HG02678 (cell line): Measurements from ENCODE around the gene DCAF12.
A peak's percentile ranks its signal among the peaks of the same experiment; 100 is the strongest.
"Not testable (repeated sequence)": the region's sequence is repeated elsewhere in the genome, so short reads cannot be mapped to it uniquely, and the experiment has no call there.

ENCODE experiments used
- ATAC-seq: cut with Tn5 transposase; IDR thresholded peaks from one replicate; pipeline ENCODE4 v1.9.1; 2021; ENCODE audit warnings: mild to moderate bottlenecking, moderate library complexity; ENCODE audit not compliant: unreplicated experiment

Gene DCAF12

DNA sequence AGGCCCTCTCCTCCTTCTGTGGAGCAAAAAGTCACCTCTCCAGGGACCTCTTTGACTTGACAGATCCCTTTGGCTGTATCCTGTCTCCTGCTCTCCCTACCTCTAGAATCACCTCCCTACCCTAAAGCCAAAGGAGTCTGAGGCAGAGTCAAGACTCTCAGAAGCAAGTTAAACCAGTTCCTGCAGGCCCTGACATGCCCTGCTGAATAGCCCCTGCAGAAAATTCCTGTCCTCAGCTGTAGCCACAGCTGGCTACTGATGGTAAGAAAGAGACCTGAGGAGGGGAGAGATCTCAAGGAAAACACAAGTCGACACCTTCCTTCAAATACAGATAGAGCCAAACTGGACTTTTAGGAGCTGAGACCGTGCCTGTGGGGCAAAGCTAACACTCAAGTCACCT is 54.1 kb downstream of the DCAF12 start:
- ATAC-seq: no peak

DNA sequence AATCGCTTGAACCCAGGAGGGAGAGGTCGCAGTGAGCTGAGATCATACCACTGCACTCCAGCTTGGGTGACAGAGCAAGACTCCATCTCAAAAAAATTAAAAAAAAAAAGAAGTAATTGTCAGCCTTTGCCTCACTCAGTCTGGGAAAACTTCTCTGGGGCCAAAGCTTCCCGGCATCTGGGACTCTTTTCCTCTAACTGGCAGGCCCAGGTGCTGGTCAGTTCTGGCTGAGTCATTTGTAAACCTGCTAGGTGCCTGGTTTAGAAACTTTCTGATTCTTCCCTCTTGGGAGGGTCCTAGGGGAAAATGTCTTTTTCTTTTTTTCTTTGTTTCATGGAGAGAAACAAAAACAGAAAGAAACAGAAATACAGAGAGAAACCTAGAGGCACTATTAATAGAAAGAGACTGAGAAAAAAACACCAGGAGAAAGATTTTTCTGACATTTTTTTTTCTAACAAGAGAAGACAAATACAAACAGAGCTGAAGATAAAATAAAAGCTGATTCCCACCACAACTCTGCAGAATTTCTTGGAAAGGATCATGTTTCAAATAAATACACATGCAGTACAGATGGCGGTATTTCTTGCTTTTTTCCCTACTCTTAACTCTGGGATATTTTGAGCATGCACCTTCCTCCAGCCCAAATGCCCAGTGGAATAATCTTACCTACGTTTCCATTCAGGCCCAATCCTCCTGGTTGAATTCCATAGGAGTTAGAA is 55.7 kb downstream of the DCAF12 start:
- no peak for ATAC-seq

DNA sequence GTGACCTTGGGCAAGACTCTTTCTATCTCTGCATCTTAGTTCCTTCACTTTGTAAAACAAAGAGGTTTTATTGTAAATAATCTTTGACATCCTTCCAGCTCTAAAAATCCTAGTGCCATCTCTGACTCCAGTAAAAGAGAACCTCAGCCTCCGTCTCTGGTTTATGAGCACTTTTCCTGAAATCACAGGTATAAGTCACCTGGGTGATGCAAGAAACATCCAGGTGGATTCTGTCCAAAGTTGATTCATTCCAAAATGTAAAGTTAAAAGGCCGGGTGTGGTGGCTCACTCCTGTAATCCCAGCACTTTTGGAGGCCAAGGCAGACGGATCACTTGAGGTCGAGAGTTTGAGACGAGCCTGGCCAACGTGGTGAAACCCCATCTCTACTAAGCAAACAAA is 56.7 kb downstream of the DCAF12 start:
- no peak for ATAC-seq

DNA sequence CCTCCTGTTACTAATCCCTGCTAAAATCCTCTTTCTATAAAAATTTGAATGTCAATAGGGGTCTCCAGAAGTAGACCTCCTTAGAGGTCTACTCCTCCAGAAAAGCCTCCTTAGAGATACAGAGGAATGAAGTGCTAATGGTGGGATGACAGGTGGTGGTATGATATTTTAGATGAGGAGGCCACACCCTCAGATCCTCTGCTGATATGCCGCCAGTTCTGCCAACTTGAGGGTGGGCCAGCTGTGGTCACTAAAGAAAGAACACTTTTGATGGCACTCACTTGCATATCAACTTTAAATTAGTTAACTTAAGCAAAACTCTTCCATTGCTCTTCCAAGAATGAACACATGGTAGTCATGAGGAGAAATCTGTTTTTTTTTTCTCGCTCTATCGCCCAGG is 61.0 kb downstream of the DCAF12 start:
- ATAC-seq: no peak

DNA sequence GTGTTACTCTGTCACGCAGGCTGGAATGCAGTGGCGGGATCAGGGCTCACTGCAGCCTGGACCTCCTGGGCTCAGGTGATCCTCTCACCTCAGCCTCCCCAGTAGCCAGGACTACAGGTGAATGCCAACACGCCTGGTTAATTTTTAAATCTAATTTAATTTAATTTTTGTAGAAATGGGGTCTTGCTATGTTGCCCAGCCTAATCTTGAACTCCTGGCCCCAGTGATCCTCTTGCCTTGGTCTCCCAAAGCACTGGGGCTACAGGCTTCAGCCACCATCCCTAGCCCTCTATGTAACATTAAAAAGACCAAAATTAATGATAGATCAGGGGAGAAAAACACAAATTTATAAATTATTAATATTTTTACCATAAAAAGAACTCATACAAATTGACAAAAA is 66.5 kb downstream of the DCAF12 start:
- ATAC-seq: no peak

DNA sequence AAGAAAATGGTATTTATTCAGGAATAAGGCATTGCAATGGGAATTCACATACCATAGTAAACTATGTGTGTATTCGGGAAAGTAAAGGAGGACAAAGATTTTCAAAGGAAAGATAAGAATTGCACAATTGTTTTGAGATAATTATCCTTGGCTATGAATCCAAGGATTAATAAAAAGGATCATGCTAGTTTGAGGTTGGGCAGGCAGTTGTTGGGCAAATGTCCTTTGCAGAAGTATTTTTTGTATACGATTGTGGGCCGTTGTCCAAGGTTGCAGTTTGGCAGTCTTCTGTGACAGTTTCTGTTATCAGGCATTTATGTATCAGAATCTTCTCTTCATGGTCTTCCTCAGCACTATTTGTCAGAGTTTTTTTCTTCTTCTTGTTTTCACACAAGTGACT is 67.2 kb downstream of the DCAF12 start:
- no peak for ATAC-seq

DNA sequence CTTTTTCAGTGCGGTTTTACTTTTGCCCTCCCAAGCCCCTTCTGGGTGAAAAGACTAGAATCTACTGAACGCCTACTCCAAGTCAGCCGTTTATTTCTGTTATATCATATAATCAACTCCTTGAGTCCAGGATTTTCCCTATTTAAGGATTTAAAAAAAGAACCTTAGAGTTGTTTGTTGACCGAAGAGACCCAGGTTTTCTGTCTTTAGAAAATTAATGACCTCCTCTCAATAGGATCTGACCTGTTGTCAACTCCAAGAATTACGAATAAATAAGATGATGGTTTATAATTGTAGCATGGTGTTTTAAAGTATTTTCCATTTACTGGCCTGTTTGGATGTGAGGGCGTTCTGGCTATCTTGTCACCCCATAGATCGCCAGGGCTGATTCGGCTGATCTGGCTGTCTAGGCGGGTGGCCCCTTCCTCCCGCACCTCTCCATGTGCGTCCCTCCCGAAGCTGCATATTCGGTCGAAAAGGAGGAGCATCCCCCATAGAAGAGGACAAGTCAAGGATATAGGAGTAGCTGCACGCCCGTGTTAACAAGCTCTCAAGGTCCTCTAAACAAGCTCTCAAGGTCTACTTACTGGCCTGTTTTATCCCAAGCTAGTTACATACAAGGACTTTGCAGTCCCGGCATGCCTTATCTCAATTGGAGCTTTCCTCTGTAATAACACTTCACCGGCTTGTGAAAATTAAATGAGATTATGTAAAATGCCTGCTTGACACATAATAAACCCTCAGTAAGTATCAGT is 76.7 kb downstream of the DCAF12 start:
- no peak for ATAC-seq

DNA sequence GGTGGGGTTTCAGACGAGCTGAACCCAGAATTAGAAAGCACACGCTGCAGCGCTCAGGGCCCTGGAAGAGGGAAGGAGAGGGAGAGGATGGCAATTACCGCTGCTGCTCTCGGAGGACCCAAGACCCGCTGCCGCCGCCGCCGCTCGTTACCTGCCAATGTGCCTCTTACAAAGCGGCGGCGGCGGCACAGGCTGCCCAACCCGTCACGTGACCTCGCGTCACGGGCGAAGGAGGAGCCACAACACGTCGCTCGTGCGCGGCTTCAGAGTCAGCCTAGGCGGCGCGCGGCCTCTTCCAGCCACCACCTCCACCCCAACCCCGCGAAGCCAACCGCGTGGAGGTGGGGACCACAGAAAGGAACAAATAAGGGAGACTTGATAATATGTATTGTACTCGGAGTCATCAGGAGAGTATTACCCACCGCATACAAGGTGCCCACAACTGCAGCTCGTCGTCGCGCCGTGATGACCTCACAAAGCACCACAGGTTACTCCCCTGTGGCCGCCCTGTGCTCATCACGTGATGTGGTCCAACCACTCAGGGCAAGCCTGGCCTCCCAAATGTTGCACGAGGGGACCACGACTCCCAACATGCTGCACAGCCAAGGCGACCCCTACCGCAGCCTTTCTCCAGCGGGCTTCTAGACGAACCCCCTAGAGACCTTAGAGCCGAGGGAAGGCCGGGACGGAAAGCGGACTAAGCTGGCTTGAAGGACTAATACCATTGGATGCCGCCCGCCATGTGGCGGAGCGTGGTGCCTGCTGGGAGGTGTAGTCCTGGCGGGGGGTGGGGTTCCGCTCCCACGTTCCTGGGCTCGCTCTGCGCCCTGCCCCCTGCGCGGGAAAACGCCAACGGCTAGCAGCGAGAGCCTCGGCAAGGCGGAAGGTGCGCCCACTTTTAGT is 77.5 kb downstream of the DCAF12 start, which contains the start of gene UBAP2:
Gene UBAP2 (minus strand): TSS at position 161 of the 903 bp plus-strand sequence. CDS start 31,739 bp downstream, outside the sequence.
- ATAC-seq: peak; percentile 73

DNA sequence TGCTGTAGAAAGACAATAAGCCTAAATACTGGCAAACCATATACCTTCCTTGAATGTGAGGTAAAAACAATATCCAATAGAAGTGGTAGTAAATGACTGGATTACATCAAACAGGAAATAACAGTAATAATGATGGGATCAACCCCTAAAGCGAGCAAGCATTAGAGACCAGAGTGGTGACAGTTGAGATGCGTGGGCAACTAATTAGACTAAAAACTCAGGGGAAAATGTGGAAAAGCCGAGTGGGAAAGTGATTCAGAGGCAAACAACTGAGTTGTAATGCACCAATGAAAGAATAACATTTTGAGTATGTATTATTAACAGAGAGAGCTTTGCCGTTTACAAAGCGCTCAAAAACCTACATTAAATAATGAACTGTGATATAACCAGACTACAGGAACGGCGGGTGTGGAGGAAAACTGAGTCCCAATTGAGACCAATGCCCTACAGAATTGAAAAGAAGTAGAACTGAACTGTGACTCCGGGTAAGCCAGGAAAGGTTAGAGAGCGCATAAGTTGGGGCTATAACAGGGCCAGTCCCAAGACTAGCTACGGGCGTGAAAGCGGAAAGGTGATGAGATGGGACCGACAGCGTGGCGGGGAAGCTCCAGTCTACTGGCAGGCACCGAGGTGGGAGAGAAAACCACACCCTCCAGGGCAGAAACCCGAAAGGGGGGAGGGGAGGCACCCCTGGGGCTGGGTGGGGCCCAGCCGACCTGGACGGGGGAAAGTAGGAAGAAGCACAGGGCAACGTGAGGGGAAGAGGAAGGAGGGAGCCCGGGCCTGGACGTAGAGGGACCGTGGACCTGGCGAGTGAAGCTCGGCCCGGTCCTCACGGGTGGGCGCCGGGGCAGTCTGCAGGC is 78.4 kb downstream of the DCAF12 start:
- peak; percentile 23 for ATAC-seq

DNA sequence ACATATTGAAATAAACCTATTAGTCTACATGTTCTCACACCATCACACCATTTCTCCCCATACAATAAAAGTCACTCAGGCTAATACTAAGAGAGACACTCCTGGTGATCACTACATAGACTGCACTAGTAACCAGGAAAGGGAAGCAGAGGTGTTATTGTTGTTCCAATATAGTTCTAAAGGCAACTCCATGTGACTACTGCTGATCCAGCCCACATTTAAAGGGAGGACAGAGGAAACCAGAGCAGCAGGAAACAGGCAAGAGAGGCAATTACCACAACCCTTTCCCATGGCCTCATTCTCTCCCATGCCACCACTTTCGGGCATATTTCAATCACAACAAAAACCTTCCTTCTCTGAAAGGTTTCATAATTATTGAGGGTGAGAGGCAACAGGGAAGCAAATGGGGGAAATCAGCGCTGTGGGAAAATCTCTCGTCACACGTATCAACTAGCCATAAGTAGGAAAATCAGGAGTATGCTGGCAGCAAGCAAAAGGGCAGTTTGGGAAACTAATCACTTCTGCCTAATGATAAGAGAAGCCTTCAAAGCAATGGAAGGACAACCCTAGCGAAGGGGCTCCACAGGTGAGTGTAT is 79.6 kb downstream of the DCAF12 start:
- no peak for ATAC-seq

DNA sequence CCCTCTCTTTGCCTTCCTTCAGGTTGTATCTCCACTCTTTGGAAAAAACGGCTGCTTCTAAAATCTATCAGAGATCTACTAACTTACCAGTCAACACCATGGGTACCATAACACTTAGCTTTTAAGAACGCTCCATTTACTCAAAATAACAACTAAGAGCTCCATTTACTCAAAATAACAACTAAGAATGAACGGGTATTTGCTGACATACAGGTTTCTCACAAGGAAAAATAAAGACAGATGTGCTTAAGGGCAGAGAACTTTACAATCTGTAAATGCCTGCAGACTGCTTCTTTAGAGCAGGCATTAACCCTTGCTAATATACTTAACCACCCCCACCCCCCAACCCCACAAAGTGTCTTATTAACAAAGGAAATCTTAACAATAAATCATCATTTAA is 80.6 kb downstream of the DCAF12 start:
- no peak for ATAC-seq

DNA sequence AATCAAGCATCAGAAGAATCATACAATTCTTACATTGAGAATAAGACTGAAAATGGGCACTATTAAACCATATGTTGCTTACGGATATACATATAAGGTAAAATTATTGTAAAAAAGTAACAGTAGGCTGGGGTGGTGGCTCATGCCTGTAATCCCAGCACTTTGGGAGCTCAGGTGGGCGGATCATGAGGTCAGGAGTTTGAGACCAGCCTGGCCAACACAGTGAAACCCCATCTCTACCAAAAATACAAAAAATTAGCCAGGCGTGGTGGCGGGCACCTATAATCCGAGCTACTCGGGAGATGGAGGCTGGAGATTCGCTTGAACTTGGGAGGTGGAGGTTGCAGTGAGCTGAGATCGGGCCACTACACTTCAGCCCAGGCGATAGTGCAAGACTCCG is 84.4 kb downstream of the DCAF12 start:
- ATAC-seq: not testable (repeated sequence)

DNA sequence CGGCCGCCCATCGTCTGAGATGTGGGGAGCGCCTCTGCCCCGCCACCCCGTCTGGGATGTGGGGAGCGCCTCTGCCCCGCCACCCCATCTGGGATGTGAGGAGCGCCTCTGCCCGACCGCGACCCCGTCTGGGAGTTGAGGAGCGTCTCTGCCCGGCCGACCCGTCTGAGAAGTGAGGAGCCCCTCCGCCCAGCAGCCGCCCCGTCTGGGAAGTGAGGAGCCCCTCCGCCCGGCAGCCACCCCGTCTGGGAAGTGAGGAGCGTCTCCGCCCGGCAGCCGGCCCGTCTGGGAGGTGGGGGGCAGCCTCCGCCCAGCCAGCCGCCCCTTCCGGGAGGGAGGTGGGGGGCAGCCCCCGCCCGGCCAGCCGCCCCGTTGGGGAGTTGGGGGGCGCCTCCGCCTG is 87.6 kb downstream of the DCAF12 start:
- ATAC-seq: not testable (repeated sequence)

DNA sequence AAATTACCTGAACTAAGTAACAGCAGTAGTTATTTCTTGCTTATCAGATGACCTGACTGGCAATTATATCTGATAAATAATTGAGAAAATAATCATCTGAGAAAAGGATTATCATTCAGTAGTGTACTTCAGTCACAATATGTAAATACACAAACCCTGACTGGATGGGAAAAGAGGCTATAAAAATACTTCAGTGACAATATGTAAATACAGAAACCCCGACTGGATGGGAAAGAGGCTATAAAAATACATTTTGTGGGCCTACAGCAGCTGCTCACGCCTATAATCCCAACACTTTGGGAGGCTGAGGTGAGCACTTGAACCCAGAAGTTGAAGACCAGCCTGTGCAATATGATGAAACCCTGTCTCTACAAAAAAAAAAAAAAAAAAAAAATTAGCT is 88.9 kb downstream of the DCAF12 start:
- ATAC-seq: no peak

DNA sequence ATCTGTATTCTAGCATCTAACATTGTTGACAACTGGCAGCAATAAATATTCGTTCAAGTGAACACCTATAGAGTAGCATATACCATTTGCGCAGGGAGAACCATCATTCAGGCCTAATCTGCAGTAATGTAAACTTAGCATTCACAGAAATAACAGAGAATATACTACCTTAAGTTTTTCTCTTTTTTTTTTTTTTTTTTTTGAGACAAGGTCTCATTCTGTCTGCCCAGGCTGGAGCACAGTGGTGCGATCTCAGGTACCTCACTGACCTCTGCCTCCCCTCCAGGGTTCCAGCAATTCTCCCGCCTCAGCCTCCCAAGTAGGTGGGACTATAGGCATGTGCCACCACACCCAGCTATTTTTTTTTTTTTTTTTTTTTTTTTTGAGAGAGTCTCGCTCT is 89.9 kb downstream of the DCAF12 start:
- ATAC-seq: no peak
